Nephron (organoid): ENCODE results near the gene DOLK.

Experiments
- H3K27ac Mint-ChIP-seq, 3 experiments: 2 replicates each; pipeline ENCODE4 v1.8.0; 2020; ENCODE audit warnings: mixed read lengths in 3 of 3, mild to moderate bottlenecking in 2 of 3, moderate library complexity in 1 of 3
- H3K27me3 Mint-ChIP-seq: 2 replicates; pipeline ENCODE4 v1.8.0; 2021; ENCODE audit warnings: low read depth, mild to moderate bottlenecking, moderate library complexity, mixed read lengths
- H3K36me3 Mint-ChIP-seq: 2 replicates; pipeline ENCODE4 v1.8.0; 2020; ENCODE audit warnings: low read depth, mixed read lengths
- H3K4me1 Mint-ChIP-seq: 2 replicates; pipeline ENCODE4 v1.8.0; 2020; ENCODE audit warnings: mixed read lengths
- H3K4me3 Mint-ChIP-seq, 3 experiments: 2 replicates each; pipeline ENCODE4 v1.8.0; 2020; ENCODE audit warnings: mild to moderate bottlenecking in 3 of 3, mixed read lengths in 3 of 3, moderate library complexity in 2 of 3
- H3K9me3 Mint-ChIP-seq: 2 replicates; pipeline ENCODE4 v1.8.0; 2020; ENCODE audit warnings: mixed read lengths
- CTCF ChIP-seq, 3 experiments: fragments of 200-600 bp; sonication (generic); IDR thresholded peaks; one replicate each; pipeline ENCODE4 v1.5.0; 2021; ENCODE audit warnings: antibody characterized with exemption in 3 of 3; ENCODE audit not compliant: unreplicated experiment in 3 of 3

DOLK gene

GRCh38 chr9:128927731-128928411 lies 19.5 kb downstream of the DOLK start:
- H3K4me1 Mint-ChIP-seq, result peaks cover 7% of the 10 kb centered on the region
- H3K9me3 Mint-ChIP-seq, result no peaks in the 10 kb centered on the region
- H3K36me3 Mint-ChIP-seq, result peaks cover 4% of the 10 kb centered on the region
- peak; percentile 83 to 89 (median 88) for TF ChIP-seq CTCF (IDR thresholded peaks at IDR 0.05; ENCODE audit: unreplicated experiment in 3 of 3)
- H3K4me3 Mint-ChIP-seq, result peak overlapping the region in 2 of 3 experiments; percentile 6 to 56
- H3K27ac Mint-ChIP-seq, result peak overlapping the region; percentile 48 to 85 (median 73)
- no peaks in the 10 kb centered on the region for H3K27me3 Mint-ChIP-seq

GRCh38 chr9:128923493-128923883 lies 23.9 kb downstream of the DOLK start:
- no peaks in the 10 kb centered on the region for H3K27me3 Mint-ChIP-seq
- peaks cover 4% of the 10 kb centered on the region for H3K36me3 Mint-ChIP-seq
- H3K27ac Mint-ChIP-seq, result peak overlapping the region in 1 of 3 experiments; percentile 33
- no peaks in the 10 kb centered on the region for H3K9me3 Mint-ChIP-seq
- peak overlapping the region; percentile 72 to 91 (median 91) for H3K4me3 Mint-ChIP-seq
- no peak for TF ChIP-seq CTCF (IDR thresholded peaks at IDR 0.05; ENCODE audit: unreplicated experiment in 3 of 3)
- H3K4me1 Mint-ChIP-seq, result peaks cover 29% of the 10 kb centered on the region

GRCh38 chr9:128921881-128922763 lies 25.3 kb downstream of the DOLK start:
- Mint-ChIP-seq H3K27ac (peak overlapping the region; percentile 96 to 99 (median 99)), H3K9me3 (no peaks in the 10 kb centered on the region), H3K27me3 (no peaks in the 10 kb centered on the region), H3K4me1 (peaks cover 30% of the 10 kb centered on the region), H3K36me3 (peaks cover 9% of the 10 kb centered on the region), H3K4me3 (peak overlapping the region; percentile 91 to 92 (median 91))
- peak in 1 of 3 experiments; percentile 10 for TF ChIP-seq CTCF (IDR thresholded peaks at IDR 0.05; ENCODE audit: unreplicated experiment in 3 of 3)

- Mint-ChIP-seq H3K27me3 (no peaks in the 10 kb centered on the region), H3K27ac (peak within 1 kb of the TSS; percentile 96 to 99 (median 99)), H3K4me3 (peak within 1 kb of the TSS; percentile 91 to 92 (median 91)), H3K9me3 (no peaks in the 10 kb centered on the region), H3K4me1 (peaks cover 43% of the 10 kb centered on the region), H3K36me3 (peaks cover 19% of the 10 kb centered on the region)
- no peak for TF ChIP-seq CTCF (IDR thresholded peaks at IDR 0.05; ENCODE audit: unreplicated experiment in 3 of 3)
These were observed 26.9 kb downstream of the DOLK start, which contains the start of gene PHYHD1 for GRCh38 chr9:128920381-128921058. PHYHD1 (plus strand) TSS chr9:128920982; CDS start chr9:128922324, 1,342 bp downstream.

- Mint-ChIP-seq H3K27me3 (no peaks in the 10 kb centered on the region), H3K27ac (peak overlapping the region; percentile 78 to 99 (median 79)), H3K4me3 (peak overlapping the region in 1 of 3 experiments; percentile 66), H3K9me3 (no peaks in the 10 kb centered on the region), H3K36me3 (peaks cover 20% of the 10 kb centered on the region), H3K4me1 (peaks cover 43% of the 10 kb centered on the region)
- no peak for TF ChIP-seq CTCF (IDR thresholded peaks at IDR 0.05; ENCODE audit: unreplicated experiment in 3 of 3)
These were observed 27.9 kb downstream of the DOLK start for GRCh38 chr9:128919402-128920089.
